Fibroblast of mammary gland (primary cell): ENCODE results near the gene ZDHHC22.
A peak's percentile ranks its signal among the peaks of the same experiment; 100 is the strongest.

ENCODE experiments used
- DNase-seq: peaks from one replicate; pipeline ENCODE4 v3.0.0-alpha.2; 2010; ENCODE audit warnings: low read depth
- H3K4me3 ChIP-seq: 2 replicates; pipeline ENCODE4 v1.5.1; 2011; ENCODE audit warnings: low read depth, mild to moderate bottlenecking, low read length, moderate library complexity; ENCODE audit not compliant: control insufficient read depth
- TF ChIP-seq, protein P1 (sequence below): conservative IDR thresholded peaks from 2 replicates; pipeline ENCODE4 v1.5.1; 2011; ENCODE audit warnings: low read depth, low read length, inconsistent platforms; ENCODE audit not compliant: control insufficient read depth, insufficient read depth

Gene ZDHHC22

DNA sequence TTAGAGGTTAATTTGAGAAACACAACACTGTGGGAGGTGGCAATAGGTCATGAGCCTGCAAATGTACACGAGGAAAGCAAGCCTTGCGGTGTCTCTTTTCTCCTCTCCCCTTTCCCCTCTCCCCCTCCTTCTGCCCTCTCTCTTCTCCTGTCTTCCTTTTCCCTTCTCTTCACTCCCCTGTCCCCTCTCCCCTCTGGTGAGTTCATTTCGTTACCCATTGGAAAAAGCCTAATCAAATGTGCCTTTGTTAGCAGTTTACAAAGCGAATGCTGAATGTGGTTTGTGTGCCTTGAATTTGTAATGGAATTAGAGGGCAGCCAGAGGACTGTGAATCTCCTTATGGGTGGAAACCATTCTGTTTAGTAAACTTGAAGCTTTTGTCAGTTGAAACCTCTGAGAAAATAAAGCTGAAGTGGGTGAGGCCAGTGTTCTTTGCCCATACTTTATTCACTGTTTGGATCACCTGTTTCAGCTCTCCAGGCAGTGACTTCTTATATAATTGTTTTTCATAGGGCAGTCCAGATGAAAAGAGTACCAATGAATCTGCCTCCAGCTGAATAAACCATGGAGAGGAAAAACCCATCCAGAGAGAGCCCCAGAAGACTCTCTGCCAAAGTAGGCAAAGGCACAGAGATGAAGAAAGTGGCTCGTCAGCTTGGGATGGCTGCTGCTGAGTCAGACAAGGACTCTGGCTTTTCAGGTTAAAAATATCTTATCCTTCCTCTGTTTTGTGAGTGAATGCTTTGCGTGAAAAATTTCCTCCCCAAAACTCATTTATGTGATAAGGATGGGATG lies 36.2 kb downstream of the ZDHHC22 start:
- H3K4me3 ChIP-seq = no peak overlapping the region
- no peak for DNase-seq
- TF ChIP-seq, protein P1, sequence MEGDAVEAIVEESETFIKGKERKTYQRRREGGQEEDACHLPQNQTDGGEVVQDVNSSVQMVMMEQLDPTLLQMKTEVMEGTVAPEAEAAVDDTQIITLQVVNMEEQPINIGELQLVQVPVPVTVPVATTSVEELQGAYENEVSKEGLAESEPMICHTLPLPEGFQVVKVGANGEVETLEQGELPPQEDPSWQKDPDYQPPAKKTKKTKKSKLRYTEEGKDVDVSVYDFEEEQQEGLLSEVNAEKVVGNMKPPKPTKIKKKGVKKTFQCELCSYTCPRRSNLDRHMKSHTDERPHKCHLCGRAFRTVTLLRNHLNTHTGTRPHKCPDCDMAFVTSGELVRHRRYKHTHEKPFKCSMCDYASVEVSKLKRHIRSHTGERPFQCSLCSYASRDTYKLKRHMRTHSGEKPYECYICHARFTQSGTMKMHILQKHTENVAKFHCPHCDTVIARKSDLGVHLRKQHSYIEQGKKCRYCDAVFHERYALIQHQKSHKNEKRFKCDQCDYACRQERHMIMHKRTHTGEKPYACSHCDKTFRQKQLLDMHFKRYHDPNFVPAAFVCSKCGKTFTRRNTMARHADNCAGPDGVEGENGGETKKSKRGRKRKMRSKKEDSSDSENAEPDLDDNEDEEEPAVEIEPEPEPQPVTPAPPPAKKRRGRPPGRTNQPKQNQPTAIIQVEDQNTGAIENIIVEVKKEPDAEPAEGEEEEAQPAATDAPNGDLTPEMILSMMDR = no peak

DNA sequence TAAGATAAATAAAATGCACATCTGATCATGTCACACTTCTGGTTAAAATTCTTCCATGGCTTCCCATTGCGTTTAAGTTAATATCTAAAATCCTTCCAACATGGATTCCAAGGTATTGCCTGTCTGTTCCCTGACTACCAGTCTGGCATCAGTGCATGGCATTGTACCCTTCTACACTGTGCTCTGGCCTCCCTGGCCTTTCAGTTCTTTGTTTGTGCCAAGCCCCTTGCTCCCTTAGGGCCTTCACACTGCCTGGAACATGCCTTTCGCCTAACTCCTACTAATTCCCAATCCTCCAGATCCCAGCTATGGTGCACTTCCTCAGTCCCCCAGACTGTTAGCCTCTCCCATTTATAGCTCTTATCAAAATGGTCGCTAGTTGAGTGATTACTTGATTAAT lies 37.2 kb downstream of the ZDHHC22 start:
- H3K4me3 ChIP-seq = no peak overlapping the region
- no peak for DNase-seq
- TF ChIP-seq, protein P1 = no peak

DNA sequence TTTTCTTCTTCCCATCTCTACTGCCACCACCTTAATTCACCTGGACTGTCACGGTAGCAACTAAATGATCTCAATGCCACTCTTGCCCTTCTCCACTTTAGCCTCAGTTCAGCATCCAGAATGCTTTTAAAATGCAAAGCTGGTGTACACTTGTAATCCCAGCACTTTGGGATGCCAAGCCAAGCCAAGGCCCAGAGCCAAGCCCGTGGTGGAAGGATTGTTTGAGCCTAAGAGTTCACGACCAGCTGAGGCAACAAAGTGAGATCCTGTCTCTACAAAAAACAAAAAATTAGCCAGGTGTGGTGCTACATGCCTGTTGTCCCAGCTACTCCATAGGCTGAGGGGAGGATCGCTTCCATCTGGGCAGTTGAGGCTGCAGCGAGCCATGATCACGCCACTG lies 37.6 kb downstream of the ZDHHC22 start:
- TF ChIP-seq, protein P1 = no peak
- no peak for DNase-seq
- H3K4me3 ChIP-seq = no peak overlapping the region

DNA sequence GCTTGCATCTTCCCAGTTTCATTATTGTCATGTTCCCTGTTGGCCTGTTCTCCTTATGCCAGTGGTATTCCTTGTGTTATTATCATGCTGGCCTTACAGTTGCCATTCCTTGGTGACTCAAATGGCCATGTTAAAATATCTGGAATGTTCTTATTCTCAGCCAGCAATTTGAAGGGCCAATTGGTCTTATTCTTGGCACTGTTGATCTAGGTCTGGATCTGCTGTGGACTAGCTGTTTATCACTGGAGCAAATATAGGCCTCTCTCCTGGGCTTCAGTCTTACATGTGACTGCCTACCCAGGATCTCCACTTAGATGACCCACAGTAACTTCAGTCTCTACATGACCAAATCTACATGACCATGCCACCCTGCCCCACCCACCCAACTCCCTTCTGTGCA lies 38.1 kb downstream of the ZDHHC22 start:
- DNase-seq = no peak
- no peak overlapping the region for H3K4me3 ChIP-seq
- TF ChIP-seq, protein P1 = no peak

DNA sequence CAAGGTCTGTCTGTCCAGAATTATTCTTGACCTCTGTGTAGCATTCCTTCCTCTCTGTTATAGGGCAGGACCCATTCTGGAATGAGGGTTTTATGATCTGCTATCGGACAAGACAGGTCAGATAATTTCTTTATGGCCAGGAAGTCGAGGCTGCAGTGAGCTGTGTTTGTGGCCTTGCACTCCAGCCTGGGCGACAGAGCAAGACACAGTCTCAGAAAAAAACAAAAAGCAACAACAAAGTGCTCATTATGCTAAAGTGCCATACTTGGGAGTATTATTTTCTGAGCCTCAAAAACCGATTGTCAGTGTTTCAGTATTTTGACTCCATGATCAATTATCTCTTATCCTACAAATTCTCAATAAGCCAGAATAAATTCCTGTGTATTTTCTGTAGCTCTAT lies 39.4 kb downstream of the ZDHHC22 start:
- no peak overlapping the region for H3K4me3 ChIP-seq
- TF ChIP-seq, protein P1 = no peak

DNA sequence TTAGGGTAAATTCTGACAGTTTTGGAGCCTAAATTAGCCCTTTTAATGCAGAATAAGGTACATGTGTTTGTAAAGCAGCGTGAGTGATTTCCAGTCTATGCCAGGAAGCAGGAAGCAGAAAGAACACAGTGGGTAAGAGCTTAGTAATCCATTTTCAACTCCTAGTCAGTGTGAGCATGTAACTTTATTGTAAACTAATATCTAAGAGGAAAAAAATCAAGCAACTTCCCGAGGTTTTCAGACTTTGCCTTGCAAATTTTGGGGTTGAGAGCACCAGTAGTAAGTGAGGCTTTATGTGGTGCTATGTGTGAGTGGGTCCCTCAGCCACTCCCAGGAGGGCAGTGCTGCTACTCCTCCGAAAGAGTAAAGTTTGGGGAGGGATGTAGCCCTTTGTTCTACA lies 40.6 kb downstream of the ZDHHC22 start:
- peak; percentile 21 for DNase-seq
- TF ChIP-seq, protein P1 = no peak
- H3K4me3 ChIP-seq = no peak overlapping the region

More for the DNA sequence above, 39.4 kb downstream of the ZDHHC22 start:
- no peak for DNase-seq
